Cardiac septum (tissue), 1 donor: Measurements from ENCODE around the gene TP73. TPM values are rescaled to one million over a fixed set of nuclear protein-coding genes. Genes with fewer than 3 reads are reported as not detected.

Experiments
- DNase-seq: peaks from one replicate; pipeline ENCODE4 v3.0.0-alpha.2; 2020; ENCODE audit warnings: low spot score
- intact Hi-C: fragments of 100-400 bp; cut with DNase I; formaldehyde crosslinking; loops from one replicate; pipeline ENCODE4 v1.14.0; 2022
- total RNA-seq: library from RNA; stranded (reverse); fragmentation: NEBNext Ultra II Directional; extraction: Animal tissue kit (Norgen Biotek cat#: 25700); gene quantifications from one replicate; pipeline ENCODE4 v1.2.1, GENCODE V29; 2021
- donor health status: DM: no; HTN: no; CAD: no.

TP73 gene
- total RNA-seq, 1 donor from 2014 or later = 0.30 TPM

- DNase-seq = no peak
- intact Hi-C loops = no loop called here
Observed at GRCh38 chr1:3713840-3714239, 61.5 kb downstream of the TP73 start.

- intact Hi-C loops = no loop called here
- DNase-seq = no peak
Observed at GRCh38 chr1:3714284-3714741, 62.0 kb downstream of the TP73 start.

- intact Hi-C loops = no loop called here
- DNase-seq = no peak
Observed at GRCh38 chr1:3714814-3715213, 62.5 kb downstream of the TP73 start.

- no peak for DNase-seq
- intact Hi-C loops = no loop called here
Observed at GRCh38 chr1:3716351-3716750, 64.0 kb downstream of the TP73 start.

GRCh38 chr1:3717041-3717714, 64.9 kb downstream of the TP73 start:
- intact Hi-C loops = no loop called here
- DNase-seq = no peak

GRCh38 chr1:3717715-3718601, 65.6 kb downstream of the TP73 start:
- intact Hi-C loops = no loop called here
- DNase-seq = no peak

GRCh38 chr1:3718764-3719163, 66.4 kb downstream of the TP73 start:
- DNase-seq = no peak
- intact Hi-C loops = no loop called here

GRCh38 chr1:3721955-3722465, 69.7 kb downstream of the TP73 start:
- no peak for DNase-seq
- intact Hi-C loops = loop anchor here (10.0 kb wide), 1 partner anchor 97 kb away; the partner anchor contains the start of gene TPRG1L

GRCh38 chr1:3722846-3723245, 70.5 kb downstream of the TP73 start:
- no peak for DNase-seq
- intact Hi-C loops = loop anchor here (10.0 kb wide), 1 partner anchor 98 kb away; the partner anchor contains the start of gene TPRG1L

GRCh38 chr1:3724416-3725030, 72.2 kb downstream of the TP73 start:
- intact Hi-C loops = loop anchor here (1.0 to 10.0 kb wide), 3 partner anchors 29 to 160 kb away; partner anchors contain the start of gene TPRG1L

GRCh38 chr1:3725366-3725765, 73.0 kb downstream of the TP73 start:
- intact Hi-C loops = loop anchor here (2.0 to 10.0 kb wide), 2 partner anchors 101 to 161 kb away; partner anchors contain the start of gene TPRG1L

More at GRCh38 chr1:3724416-3725030, 72.2 kb downstream of the TP73 start:
- peak; percentile 89 for DNase-seq

GRCh38 chr1:3727042-3727824, 74.9 kb downstream of the TP73 start:
- intact Hi-C loops = loop anchor here (10.0 kb wide), 1 partner anchor 102 kb away; the partner anchor contains the start of gene TPRG1L
- no peak for DNase-seq

More at GRCh38 chr1:3725366-3725765, 73.0 kb downstream of the TP73 start:
- DNase-seq = no peak

GRCh38 chr1:3727825-3728776, 75.8 kb downstream of the TP73 start:
- DNase-seq = no peak
- intact Hi-C loops = loop anchor here (10.0 kb wide), 1 partner anchor 103 kb away; the partner anchor contains the start of gene TPRG1L

GRCh38 chr1:3729594-3730542, 77.6 kb downstream of the TP73 start:
- no peak for DNase-seq

GRCh38 chr1:3730543-3731247, 78.4 kb downstream of the TP73 start:
- intact Hi-C loops = no loop called here
- DNase-seq = no peak

More at GRCh38 chr1:3729594-3730542, 77.6 kb downstream of the TP73 start:
- intact Hi-C loops = loop anchor here (10.0 kb wide), 1 partner anchor 105 kb away; the partner anchor contains the start of gene TPRG1L
